DMS 273 (cell line): Measurements from ENCODE around the gene PRKN.
A peak's percentile ranks its signal among the peaks of the same experiment; 100 is the strongest.
"Not testable (repeated sequence)": the region's sequence is repeated elsewhere in the genome, so short reads cannot be mapped to it uniquely, and the experiment has no call there.

ENCODE experiments used
- DNase-seq: peaks from one replicate; lab custom pipeline; 2025; ENCODE audit not compliant: unreplicated experiment; lab: John Stamatoyannopoulos, UW

Gene PRKN

GRCh38 chr6:161880056-161880455, 847.5 kb downstream of the PRKN start:
- no peak for DNase-seq

DNA sequence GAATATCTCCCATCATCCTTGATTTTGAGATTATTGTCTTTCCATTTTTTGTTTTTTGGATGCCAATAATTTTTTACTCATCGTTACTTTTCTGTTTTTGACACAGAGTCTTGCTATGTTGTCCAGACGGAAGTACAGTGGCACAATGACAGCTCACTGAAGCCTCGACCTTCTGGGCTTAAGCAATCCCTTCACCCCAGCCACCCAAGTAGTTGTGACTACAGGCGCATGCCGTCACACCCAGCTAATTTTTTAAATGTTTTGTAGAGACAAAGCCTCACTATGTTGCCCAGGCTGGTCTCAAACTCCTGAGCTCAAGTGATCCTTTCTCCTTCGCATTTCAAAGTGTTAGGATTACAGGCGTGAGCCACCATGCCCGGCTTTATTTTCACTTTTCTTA, 851.3 kb downstream of the PRKN start:
- no peak for DNase-seq

DNA sequence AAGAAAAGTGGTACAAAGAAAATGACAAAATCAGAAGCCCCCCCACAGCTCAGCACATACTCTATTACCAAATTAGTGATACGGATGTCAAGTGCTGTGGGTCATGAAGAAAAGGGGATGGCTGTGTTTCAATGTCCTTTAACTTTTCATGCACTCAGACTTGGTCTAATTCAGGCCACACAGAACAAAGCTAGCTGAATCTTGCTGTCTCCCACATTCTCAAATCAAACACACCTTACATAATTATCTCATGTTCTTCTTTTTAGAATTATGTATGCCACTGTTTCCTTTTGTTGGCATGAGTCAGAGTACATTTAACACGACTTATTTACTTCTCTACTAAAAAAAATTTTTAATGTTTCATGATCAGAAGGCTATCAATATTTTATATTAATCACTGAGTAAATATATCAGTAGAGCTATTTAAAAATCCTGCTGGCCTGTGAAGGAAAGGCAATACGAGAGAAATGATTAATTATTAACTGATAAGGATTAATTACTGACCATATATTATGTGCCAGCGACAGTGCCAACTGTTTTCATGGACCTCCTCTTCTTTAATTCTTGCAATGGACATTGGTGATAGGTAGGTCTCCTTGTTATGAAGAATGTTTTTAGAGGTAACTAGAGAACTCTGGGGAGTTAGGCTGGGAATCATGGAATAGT, 857.2 kb downstream of the PRKN start:
- DNase-seq = no peak

GRCh38 chr6:161869491-161869890, 858.1 kb downstream of the PRKN start:
- DNase-seq = no peak

GRCh38 chr6:161866570-161866969, 861.0 kb downstream of the PRKN start:
- no peak for DNase-seq

GRCh38 chr6:161861061-161861460, 866.5 kb downstream of the PRKN start:
- not testable (repeated sequence) for DNase-seq

DNA sequence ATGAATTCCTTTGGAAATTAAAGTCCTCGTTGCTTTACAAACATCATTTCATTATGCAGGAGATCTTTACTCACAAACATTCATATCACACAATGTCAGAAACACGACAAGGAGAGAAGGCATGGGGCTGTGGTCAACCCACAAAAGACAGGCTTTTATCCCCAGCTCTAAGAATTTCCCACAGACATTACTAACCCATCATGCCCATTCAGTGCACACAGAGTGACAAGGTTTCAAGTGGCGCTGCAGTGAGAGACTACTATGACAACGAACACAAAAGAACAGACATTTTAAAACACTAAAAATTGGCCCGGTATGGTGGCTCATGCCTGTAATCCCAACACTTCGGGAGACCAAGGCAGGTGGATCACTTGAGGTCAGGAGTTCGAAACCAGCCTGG, 873.9 kb downstream of the PRKN start:
- no peak for DNase-seq

- not testable (repeated sequence) for DNase-seq
Measured at GRCh38 chr6:161851486-161851885, 876.1 kb downstream of the PRKN start.

GRCh38 chr6:161850562-161850961, 877.0 kb downstream of the PRKN start:
- no peak for DNase-seq

DNA sequence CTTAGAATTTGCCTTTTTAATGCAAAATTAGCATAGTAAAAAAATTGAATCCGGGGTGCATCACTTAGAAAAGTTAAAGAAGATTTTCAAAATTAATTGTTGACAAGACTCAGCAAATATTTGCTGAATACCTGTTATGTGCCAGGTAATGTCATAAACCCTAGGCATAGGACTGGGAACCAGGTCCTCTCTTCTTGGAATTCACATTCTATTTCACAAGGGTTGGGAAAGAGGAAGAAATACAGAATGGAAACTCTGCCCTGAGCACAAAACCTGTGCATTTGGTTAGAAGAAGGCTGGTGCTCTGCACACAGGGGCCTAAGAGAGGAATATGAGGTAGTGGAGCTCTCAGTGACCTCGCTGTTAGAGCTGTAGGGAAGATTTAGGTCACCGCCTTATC, 879.9 kb downstream of the PRKN start:
- no peak for DNase-seq

DNA sequence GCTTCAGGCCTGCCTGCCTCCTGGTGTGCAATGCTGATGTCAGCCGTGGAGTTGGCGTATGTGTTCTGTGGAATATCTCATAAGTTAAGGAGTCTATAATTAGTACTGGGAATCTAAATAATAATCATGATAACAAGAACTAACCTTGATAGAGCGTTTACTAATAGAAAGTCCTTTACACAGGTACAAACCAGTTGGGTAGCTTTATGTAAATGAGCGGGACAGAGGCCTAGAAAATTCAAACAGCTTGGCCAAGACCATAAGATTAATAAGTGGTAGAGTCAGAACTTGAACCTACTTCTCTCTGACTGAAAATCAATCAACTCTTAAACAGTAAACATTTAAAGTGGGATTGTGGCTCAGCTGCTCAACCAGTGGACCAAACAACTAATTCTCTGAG, 882.8 kb downstream of the PRKN start:
- DNase-seq = no peak

GRCh38 chr6:161843066-161843465, 884.5 kb downstream of the PRKN start:
- no peak for DNase-seq

GRCh38 chr6:161840380-161840779, 887.2 kb downstream of the PRKN start:
- DNase-seq = no peak

GRCh38 chr6:161838306-161839035, 889.1 kb downstream of the PRKN start:
- no peak for DNase-seq

- no peak for DNase-seq
Measured at GRCh38 chr6:161837854-161838253, 889.7 kb downstream of the PRKN start.

DNA sequence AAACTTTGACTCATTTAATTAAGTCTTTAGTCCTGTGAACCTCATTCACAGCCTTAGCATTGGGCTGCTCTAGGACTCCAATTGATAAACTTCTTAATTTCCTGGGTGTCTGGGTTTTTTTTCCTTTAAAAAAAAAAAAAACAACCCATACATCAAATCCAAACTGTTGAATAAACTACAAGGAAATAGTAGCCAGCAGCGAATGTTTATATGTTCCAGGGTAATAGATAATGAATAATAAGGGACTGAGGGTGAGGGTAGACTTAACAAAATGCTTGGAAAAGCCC, 890.2 kb downstream of the PRKN start:
- no peak for DNase-seq

DNA sequence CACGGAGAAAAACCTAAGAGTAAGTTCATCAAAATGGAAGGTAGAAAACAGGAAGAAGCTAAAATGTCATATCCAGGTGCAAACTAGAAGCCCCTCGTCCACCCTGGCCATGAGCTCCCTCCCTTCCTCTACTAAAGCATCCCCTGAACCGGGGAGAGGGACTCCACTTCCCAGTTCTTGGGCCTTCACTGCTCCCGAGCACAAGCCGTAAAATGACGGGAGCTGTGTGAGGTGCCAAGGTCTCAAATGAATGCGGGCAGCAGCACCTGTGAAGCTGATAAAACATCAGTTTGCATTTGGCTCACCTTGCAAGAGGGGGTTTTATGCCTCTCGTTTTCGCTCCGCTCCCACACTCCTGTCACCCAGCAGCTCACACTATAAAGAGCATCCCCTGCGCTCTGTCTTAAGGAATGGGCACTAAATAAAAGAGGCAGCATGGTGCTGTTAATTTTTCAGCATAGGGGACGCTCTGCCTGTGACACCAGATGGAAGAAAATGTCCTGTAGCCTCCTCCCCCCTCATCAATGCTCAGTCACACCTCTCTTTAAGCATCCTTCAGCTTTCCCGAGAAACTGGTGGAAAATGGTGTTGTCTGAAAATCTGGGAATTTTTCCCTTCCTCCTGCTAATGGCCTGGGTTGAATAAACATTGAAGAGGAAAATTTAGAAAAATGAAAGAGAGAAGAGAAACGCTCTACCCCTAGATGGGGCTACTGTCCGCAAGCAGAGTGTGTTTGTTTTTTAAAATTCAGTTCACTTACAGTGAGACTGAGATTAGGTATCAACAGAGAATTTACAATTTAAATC, 890.7 kb downstream of the PRKN start:
- DNase-seq = peak; percentile 5

GRCh38 chr6:161835500-161836215, 891.9 kb downstream of the PRKN start:
- no peak for DNase-seq

GRCh38 chr6:161834426-161834825, 893.1 kb downstream of the PRKN start:
- DNase-seq = no peak

GRCh38 chr6:161833099-161833860, 894.3 kb downstream of the PRKN start:
- DNase-seq = no peak

- no peak for DNase-seq
Measured at GRCh38 chr6:161832622-161833021, 894.9 kb downstream of the PRKN start.
